HL-60 (cell line): ENCODE measurements around the gene MIB1.

Experiments
- DNase-seq, 2 experiments: peaks; one replicate each; pipeline ENCODE4 v3.0.0-alpha.2; 2010 to 2020; ENCODE audit warnings: low read depth in 1 of 2, low spot score in 1 of 2
- H3K27ac ChIP-seq: fragments of 250-450 bp; sonication (Bioruptor Pico); replicated peaks from 2 replicates; pipeline ENCODE4 v1.5.1; 2020; ENCODE audit warnings: mild to moderate bottlenecking, moderate library complexity
- H3K27me3 ChIP-seq: fragments of 250-450 bp; sonication (Bioruptor Pico); 2 replicates; pipeline ENCODE4 v1.5.1; 2021; ENCODE audit warnings: mild to moderate bottlenecking, moderate library complexity; ENCODE audit not compliant: insufficient read depth, poor library complexity, severe bottlenecking
- H3K4me3 ChIP-seq: replicated peaks from 2 replicates; pipeline ENCODE4 v1.5.1; 2011; ENCODE audit warnings: mild to moderate bottlenecking, control low read depth, low read length; ENCODE audit not compliant: insufficient read depth
- CTCF ChIP-seq: IDR thresholded peaks from one replicate; pipeline ENCODE4 v1.5.1; 2011; ENCODE audit warnings: low read length, control low read depth, inconsistent platforms; ENCODE audit not compliant: insufficient read depth
- GABPA ChIP-seq: IDR thresholded peaks from 2 replicates; pipeline ENCODE4 v1.6.1; 2012; ENCODE audit warnings: low read depth
- POLR2AphosphoS5 ChIP-seq: IDR thresholded peaks from 2 replicates; pipeline ENCODE4 v1.6.1; 2012; ENCODE audit warnings: low read depth
- REST ChIP-seq: IDR thresholded peaks from 2 replicates; pipeline ENCODE4 v1.6.1; 2012; ENCODE audit warnings: low read depth; ENCODE audit not compliant: insufficient replicate concordance
- SPI1 ChIP-seq: IDR thresholded peaks from 2 replicates; pipeline ENCODE4 v1.6.1; 2012; ENCODE audit warnings: low read depth, mild to moderate bottlenecking, borderline replicate concordance

Gene MIB1

GRCh38 chr18:21841570-21841969 lies 101.0 kb downstream of the MIB1 start:
- no peaks in the 10 kb centered on the region for H3K27me3 ChIP-seq
- no peak overlapping the region for H3K4me3 ChIP-seq
- H3K27ac ChIP-seq: no peak overlapping the region
- DNase-seq: no peak
- TF ChIP-seq CTCF (no peak), POLR2AphosphoS5 (no peak), GABPA (no peak), REST (no peak), SPI1 (no peak)

DNA sequence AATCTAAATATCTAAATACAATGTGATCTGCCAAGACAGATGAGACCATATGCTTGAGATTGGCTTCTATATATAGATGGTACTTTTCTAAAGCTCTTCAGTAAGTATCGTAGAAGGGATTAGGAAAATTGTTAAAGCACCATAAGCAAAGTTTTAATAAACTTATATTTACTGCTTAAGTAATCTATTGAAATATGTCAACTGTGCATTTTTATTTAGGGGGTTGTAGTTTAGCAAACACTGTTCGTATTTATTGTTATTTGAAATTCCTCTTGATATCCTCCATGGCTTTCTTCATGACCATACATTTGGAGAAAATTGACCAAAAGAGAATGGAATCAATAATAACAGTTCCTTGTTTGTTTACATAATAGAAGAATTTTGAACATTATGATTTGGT lies 102.7 kb downstream of the MIB1 start:
- H3K4me3 ChIP-seq: no peak overlapping the region
- H3K27me3 ChIP-seq: no peaks in the 10 kb centered on the region
- no peak overlapping the region for H3K27ac ChIP-seq
- no peak for TF ChIP-seq SPI1
- TF ChIP-seq GABPA: no peak
- DNase-seq: no peak

- no peak overlapping the region for H3K27ac ChIP-seq
- TF ChIP-seq REST: no peak
- no peak for TF ChIP-seq POLR2AphosphoS5
- no peak for TF ChIP-seq SPI1
- no peak for TF ChIP-seq GABPA
- TF ChIP-seq CTCF: no peak
- DNase-seq: no peak
Measured at GRCh38 chr18:21851327-21851961, 110.9 kb downstream of the MIB1 start.

GRCh38 chr18:21853016-21853415 lies 112.4 kb downstream of the MIB1 start:
- no peaks in the 10 kb centered on the region for H3K27me3 ChIP-seq
- no peak overlapping the region for H3K4me3 ChIP-seq
- no peak for DNase-seq
- no peak for TF ChIP-seq GABPA
- no peak overlapping the region for H3K27ac ChIP-seq

More at GRCh38 chr18:21851327-21851961, 110.9 kb downstream of the MIB1 start:
- Histone ChIP-seq H3K27me3 (no peaks in the 10 kb centered on the region), H3K4me3 (no peak overlapping the region)

DNA sequence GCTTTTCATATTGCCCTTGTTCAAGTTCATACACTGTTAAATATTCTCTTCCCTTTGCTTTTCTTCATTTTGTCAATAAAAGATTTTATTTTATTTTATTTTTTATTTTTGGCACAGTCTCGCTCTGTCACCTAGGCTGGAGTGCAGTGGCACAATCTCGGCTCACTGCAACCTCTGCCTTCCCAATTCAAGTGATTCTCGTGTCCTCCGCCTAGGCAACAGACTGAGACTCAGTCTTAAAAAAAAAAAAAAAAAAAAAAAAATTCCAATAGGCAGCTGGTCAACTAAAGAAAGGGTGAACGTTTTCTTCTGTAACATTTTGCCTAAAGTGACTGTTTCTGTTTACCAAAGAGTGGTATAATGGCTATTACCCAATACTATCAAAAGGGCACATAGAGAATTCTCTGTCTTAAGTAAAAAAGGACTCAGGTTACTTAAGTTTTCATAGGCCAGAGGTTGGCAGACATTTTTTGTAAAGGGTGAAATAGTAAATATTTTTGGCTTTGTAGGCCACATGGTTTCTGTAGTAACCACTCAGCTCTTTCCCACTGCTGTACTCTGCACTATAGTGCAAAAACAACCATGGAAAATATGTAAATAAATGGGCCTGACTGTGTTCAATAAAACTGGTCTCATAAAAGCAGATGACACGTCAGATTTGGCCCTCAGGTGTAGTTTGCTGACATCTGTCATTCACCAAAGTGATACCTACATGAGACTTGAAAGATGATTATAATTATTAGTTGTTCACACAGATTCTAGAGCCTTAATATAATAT lies 113.4 kb downstream of the MIB1 start:
- no peaks in the 10 kb centered on the region for H3K27me3 ChIP-seq
- H3K4me3 ChIP-seq: no peak overlapping the region
- no peak overlapping the region for H3K27ac ChIP-seq
- TF ChIP-seq POLR2AphosphoS5: no peak
- no peak for TF ChIP-seq CTCF
- no peak for TF ChIP-seq GABPA
- TF ChIP-seq SPI1: no peak
- no peak for TF ChIP-seq REST
- no peak for DNase-seq
